ENCODE measurements around the gene FOXI3. TPM values are rescaled to one million over a fixed set of nuclear protein-coding genes. Genes with fewer than 3 reads are reported as not detected.
A peak's percentile ranks its signal among the peaks of the same experiment; 100 is the strongest.

Gene FOXI3
- total RNA-seq, 2 experiments from 2014 or later: not detected

GRCh38 chr2:88464153-88464552 is 11.7 kb upstream of the FOXI3 start:
- no peaks in the 10 kb centered on the region for H3K9me3 Mint-ChIP-seq (ENCODE audit: low read depth)
- H3K36me3 Mint-ChIP-seq (ENCODE audit: low read depth): no peaks in the 10 kb centered on the region
- H3K4me3 Mint-ChIP-seq: no peak overlapping the region
- no peak for DNase-seq
- peaks cover 5% of the 10 kb centered on the region for H3K27me3 Mint-ChIP-seq
- POLR2A ChIA-PET: no interaction called here
- CTCF ChIA-PET: interaction anchor here (0.8 kb wide), 1 partner anchor 113 kb away, joined by 4 read pairs; no protein-coding TSS in a partner anchor
- H3K4me1 Mint-ChIP-seq: no peaks in the 10 kb centered on the region
- ATAC-seq: no peak
- intact Hi-C loops (cut with DNase I, micrococcal nuclease): no loop called here
- H3K27ac Mint-ChIP-seq: no peak overlapping the region

GRCh38 chr2:88458633-88459032 is 6.1 kb upstream of the FOXI3 start:
- no peak overlapping the region for H3K27ac Mint-ChIP-seq
- ATAC-seq: no peak
- H3K27me3 Mint-ChIP-seq: peaks cover 32% of the 10 kb centered on the region
- no peaks in the 10 kb centered on the region for H3K4me1 Mint-ChIP-seq
- H3K4me3 Mint-ChIP-seq: no peak overlapping the region
- POLR2A ChIA-PET: no interaction called here
- CTCF ChIA-PET: interaction anchor here (0.7 kb wide), 1 partner anchor 45 kb away, joined by 3 read pairs; no protein-coding TSS in a partner anchor
- no peaks in the 10 kb centered on the region for H3K36me3 Mint-ChIP-seq (ENCODE audit: low read depth)
- H3K9me3 Mint-ChIP-seq (ENCODE audit: low read depth): no peaks in the 10 kb centered on the region
- no peak for DNase-seq
- intact Hi-C loops (cut with DNase I, micrococcal nuclease): loop anchor here in 1 of 2 experiments (10.0 kb wide), 1 partner anchor 404 kb away; the partner anchor contains the start of gene KRCC1

- ChIA-PET POLR2A (no interaction called here), CTCF (no interaction called here)
- Mint-ChIP-seq H3K27ac (no peak overlapping the region), H3K27me3 (peaks cover 48% of the 10 kb centered on the region), H3K36me3 (ENCODE audit: low read depth) (no peaks in the 10 kb centered on the region), H3K4me3 (peak overlapping the region; percentile 66), H3K9me3 (ENCODE audit: low read depth) (no peaks in the 10 kb centered on the region), H3K4me1 (peaks cover 8% of the 10 kb centered on the region)
- peak; percentile 4 for DNase-seq
- ATAC-seq: no peak
- intact Hi-C loops (cut with DNase I, micrococcal nuclease): loop anchor here (5.0 to 10.0 kb wide), 4 partner anchors 101 to 398 kb away; partner anchors contain the start of gene KRCC1 (in 2 of the 2)
These were observed 588 bp upstream of the FOXI3 start for GRCh38 chr2:88452980-88453582.

- CTCF ChIA-PET: interaction anchor here (0.6 kb wide), 1 partner anchor 414 kb away, joined by 3 read pairs; no protein-coding TSS in a partner anchor
- ATAC-seq (peak; percentile 19), DNase-seq (peak; percentile 30)
- Mint-ChIP-seq H3K9me3 (ENCODE audit: low read depth) (no peaks in the 10 kb centered on the region), H3K4me1 (peaks cover 8% of the 10 kb centered on the region), H3K27me3 (peaks cover 56% of the 10 kb centered on the region), H3K36me3 (ENCODE audit: low read depth) (no peaks in the 10 kb centered on the region), H3K27ac (no peak overlapping the region), H3K4me3 (peak overlapping the region; percentile 49)
- intact Hi-C loops (cut with DNase I, micrococcal nuclease): loop anchor here (5.0 to 10.0 kb wide), 4 partner anchors 100 to 397 kb away; partner anchors contain the start of gene KRCC1 (in 2 of the 2)
- POLR2A ChIA-PET: no interaction called here
These were observed 505 bp downstream of the FOXI3 start for GRCh38 chr2:88451811-88452564.

GRCh38 chr2:88450925-88451810 is 1.3 kb downstream of the FOXI3 start:
- DNase-seq (no peak), ATAC-seq (no peak)
- H3K4me3 Mint-ChIP-seq: peak overlapping the region; percentile 49
- intact Hi-C loops (cut with DNase I, micrococcal nuclease): loop anchor here (5.0 to 10.0 kb wide), 4 partner anchors 99 to 396 kb away; partner anchors contain the start of gene KRCC1 (in 2 of the 2)
- peaks cover 56% of the 10 kb centered on the region for H3K27me3 Mint-ChIP-seq
- no peak overlapping the region for H3K27ac Mint-ChIP-seq
- POLR2A ChIA-PET: no interaction called here
- H3K36me3 Mint-ChIP-seq (ENCODE audit: low read depth): no peaks in the 10 kb centered on the region
- H3K4me1 Mint-ChIP-seq: peaks cover 8% of the 10 kb centered on the region
- no peaks in the 10 kb centered on the region for H3K9me3 Mint-ChIP-seq (ENCODE audit: low read depth)
- CTCF ChIA-PET: interaction anchor here (0.6 kb wide), 1 partner anchor 413 kb away, joined by 3 read pairs; no protein-coding TSS in a partner anchor

GRCh38 chr2:88450186-88450585 is 2.3 kb downstream of the FOXI3 start:
- no peaks in the 10 kb centered on the region for H3K36me3 Mint-ChIP-seq (ENCODE audit: low read depth)
- CTCF ChIA-PET: no interaction called here
- intact Hi-C loops (cut with DNase I, micrococcal nuclease): loop anchor here (5.0 to 10.0 kb wide), 4 partner anchors 98 to 395 kb away; partner anchors contain the start of gene KRCC1 (in 2 of the 2)
- no peak for ATAC-seq
- DNase-seq: no peak
- H3K9me3 Mint-ChIP-seq (ENCODE audit: low read depth): no peaks in the 10 kb centered on the region
- no peak overlapping the region for H3K4me3 Mint-ChIP-seq
- H3K27me3 Mint-ChIP-seq: peaks cover 50% of the 10 kb centered on the region
- H3K27ac Mint-ChIP-seq: no peak overlapping the region
- peaks cover 8% of the 10 kb centered on the region for H3K4me1 Mint-ChIP-seq
- POLR2A ChIA-PET: no interaction called here

GRCh38 chr2:88448248-88448647 is 4.2 kb downstream of the FOXI3 start:
- H3K36me3 Mint-ChIP-seq (ENCODE audit: low read depth): no peaks in the 10 kb centered on the region
- no peak overlapping the region for H3K4me3 Mint-ChIP-seq
- no peak overlapping the region for H3K27ac Mint-ChIP-seq
- peaks cover 46% of the 10 kb centered on the region for H3K27me3 Mint-ChIP-seq
- ChIA-PET CTCF (interaction anchor here (0.6 kb wide), 1 partner anchor 97 kb away, joined by 3 read pairs; no protein-coding TSS in a partner anchor), POLR2A (no interaction called here)
- ATAC-seq (no peak), DNase-seq (no peak)
- no peaks in the 10 kb centered on the region for H3K9me3 Mint-ChIP-seq (ENCODE audit: low read depth)
- intact Hi-C loops (cut with DNase I, micrococcal nuclease): no loop called here
- peaks cover 8% of the 10 kb centered on the region for H3K4me1 Mint-ChIP-seq

GRCh38 chr2:88443353-88443938 is 9.0 kb downstream of the FOXI3 start:
- no peak overlapping the region for H3K27ac Mint-ChIP-seq
- no peaks in the 10 kb centered on the region for H3K9me3 Mint-ChIP-seq (ENCODE audit: low read depth)
- POLR2A ChIA-PET: no interaction called here
- ATAC-seq: no peak
- no peaks in the 10 kb centered on the region for H3K4me1 Mint-ChIP-seq
- no peaks in the 10 kb centered on the region for H3K36me3 Mint-ChIP-seq (ENCODE audit: low read depth)
- intact Hi-C loops (cut with DNase I, micrococcal nuclease): no loop called here
- CTCF ChIA-PET: no interaction called here
- peaks cover 38% of the 10 kb centered on the region for H3K27me3 Mint-ChIP-seq
- DNase-seq: no peak
- H3K4me3 Mint-ChIP-seq: no peak overlapping the region

- Mint-ChIP-seq H3K4me1 (no peaks in the 10 kb centered on the region), H3K36me3 (ENCODE audit: low read depth) (no peaks in the 10 kb centered on the region), H3K27ac (no peak overlapping the region), H3K4me3 (no peak overlapping the region), H3K9me3 (ENCODE audit: low read depth) (no peaks in the 10 kb centered on the region), H3K27me3 (peaks cover 30% of the 10 kb centered on the region)
- CTCF ChIA-PET: interaction anchor here (0.7 kb wide), 1 partner anchor 12 kb away, joined by 4 read pairs; no protein-coding TSS in a partner anchor
- POLR2A ChIA-PET: no interaction called here
- intact Hi-C loops (cut with DNase I, micrococcal nuclease): no loop called here
- DNase-seq: no peak
- no peak for ATAC-seq
These were observed 10.0 kb downstream of the FOXI3 start for GRCh38 chr2:88442473-88442872.

GRCh38 chr2:88442061-88442460 is 10.4 kb downstream of the FOXI3 start:
- DNase-seq (no peak), ATAC-seq (no peak)
- ChIA-PET POLR2A (no interaction called here), CTCF (interaction anchor here (0.7 kb wide), 1 partner anchor 12 kb away, joined by 4 read pairs; no protein-coding TSS in a partner anchor)
- Mint-ChIP-seq H3K36me3 (ENCODE audit: low read depth) (no peaks in the 10 kb centered on the region), H3K9me3 (ENCODE audit: low read depth) (no peaks in the 10 kb centered on the region), H3K27me3 (peaks cover 29% of the 10 kb centered on the region), H3K4me1 (no peaks in the 10 kb centered on the region), H3K27ac (no peak overlapping the region), H3K4me3 (no peak overlapping the region)
- intact Hi-C loops (cut with DNase I, micrococcal nuclease): no loop called here

- H3K27ac Mint-ChIP-seq: no peak overlapping the region
- H3K4me1 Mint-ChIP-seq: no peaks in the 10 kb centered on the region
- intact Hi-C loops (cut with DNase I, micrococcal nuclease): no loop called here
- ATAC-seq (no peak), DNase-seq (no peak)
- no peaks in the 10 kb centered on the region for H3K36me3 Mint-ChIP-seq (ENCODE audit: low read depth)
- ChIA-PET CTCF (no interaction called here), POLR2A (no interaction called here)
- H3K27me3 Mint-ChIP-seq: peaks cover 22% of the 10 kb centered on the region
- H3K4me3 Mint-ChIP-seq: no peak overlapping the region
- no peaks in the 10 kb centered on the region for H3K9me3 Mint-ChIP-seq (ENCODE audit: low read depth)
These were observed 15.5 kb downstream of the FOXI3 start for GRCh38 chr2:88437010-88437409.
